GM12891 (cell line): ENCODE data around the gene GTF2A1.
A peak's percentile ranks its signal among the peaks of the same experiment; 100 is the strongest.

Experiments used
- DNase-seq: peaks from one replicate; pipeline ENCODE4 v3.0.0; 2011; ENCODE audit warnings: low spot score; ENCODE audit not compliant: insufficient read length
- FAIRE-seq: peaks from 2 replicates; lab custom pipeline; 2011; peaks lifted over from hg19 to GRCh38; lab: Jason Lieb, UNC
- PAX5 ChIP-seq: IDR thresholded peaks from 2 replicates; pipeline ENCODE4 v1.6.1; 2011; ENCODE audit warnings: low read length, moderate library complexity, mild to moderate bottlenecking; ENCODE audit not compliant: insufficient read depth, severe bottlenecking
- POLR2A ChIP-seq: IDR thresholded peaks from 2 replicates; pipeline ENCODE4 v1.6.1; 2011; ENCODE audit warnings: low read depth, low read length, control low read depth
- POLR2AphosphoS5 ChIP-seq: IDR thresholded peaks from 2 replicates; pipeline ENCODE4 v1.6.1; 2011; ENCODE audit warnings: low read depth, low read length, control low read depth
- POU2F2 ChIP-seq: IDR thresholded peaks from 2 replicates; pipeline ENCODE4 v1.6.1; 2011; ENCODE audit warnings: low read depth, mild to moderate bottlenecking, control low read depth, low read length, moderate library complexity
- SPI1 ChIP-seq: IDR thresholded peaks from 2 replicates; pipeline ENCODE4 v1.6.1; 2011; ENCODE audit warnings: low read depth, low read length, control low read depth
- TAF1 ChIP-seq: IDR thresholded peaks from 2 replicates; pipeline ENCODE4 v1.6.1; 2011; ENCODE audit warnings: low read depth, low read length, control low read depth

GTF2A1 gene

GRCh38 chr14:81169267-81169666, 51.5 kb downstream of the GTF2A1 start:
- DNase-seq (no peak), FAIRE-seq (no peak)
- no peak for TF ChIP-seq SPI1
- TF ChIP-seq POLR2AphosphoS5, result no peak

GRCh38 chr14:81166121-81166520, 54.6 kb downstream of the GTF2A1 start:
- no peak for FAIRE-seq
- TF ChIP-seq POU2F2 (no peak), PAX5 (no peak), POLR2AphosphoS5 (no peak), SPI1 (no peak), TAF1 (no peak), POLR2A (no peak)

GRCh38 chr14:81165188-81165587, 55.6 kb downstream of the GTF2A1 start:
- DNase-seq, result no peak
- TF ChIP-seq POLR2AphosphoS5 (no peak), POU2F2 (no peak), SPI1 (no peak)
- no peak for FAIRE-seq

More at GRCh38 chr14:81166121-81166520, 54.6 kb downstream of the GTF2A1 start:
- no peak for DNase-seq

- TF ChIP-seq POU2F2 (no peak), TAF1 (no peak), PAX5 (no peak), SPI1 (no peak), POLR2A (no peak), POLR2AphosphoS5 (no peak)
- DNase-seq (peak; percentile 22), FAIRE-seq (peak; percentile 83)
Measured at GRCh38 chr14:81164167-81164774, 56.5 kb downstream of the GTF2A1 start.

GRCh38 chr14:81162941-81163340, 57.8 kb downstream of the GTF2A1 start:
- TF ChIP-seq PAX5 (no peak), POLR2A (no peak), TAF1 (no peak), SPI1 (peak; percentile 83)
- FAIRE-seq (no peak), DNase-seq (no peak)

- FAIRE-seq, result no peak
- TF ChIP-seq POLR2A (no peak), POU2F2 (no peak), POLR2AphosphoS5 (no peak), TAF1 (no peak), SPI1 (no peak), PAX5 (no peak)
- DNase-seq, result no peak
Measured at GRCh38 chr14:81161749-81162148, 59.0 kb downstream of the GTF2A1 start.

GRCh38 chr14:81161088-81161487, 59.7 kb downstream of the GTF2A1 start:
- DNase-seq (no peak), FAIRE-seq (no peak)
- TF ChIP-seq PAX5 (no peak), POLR2AphosphoS5 (no peak), TAF1 (no peak), SPI1 (no peak), POLR2A (no peak), POU2F2 (no peak)

GRCh38 chr14:81157431-81157830, 63.3 kb downstream of the GTF2A1 start:
- FAIRE-seq, result no peak
- no peak for TF ChIP-seq SPI1
- no peak for TF ChIP-seq POLR2AphosphoS5
- no peak for TF ChIP-seq POU2F2
- TF ChIP-seq PAX5, result no peak
- TF ChIP-seq POLR2A, result no peak
- TF ChIP-seq TAF1, result no peak

GRCh38 chr14:81153187-81153586, 67.6 kb downstream of the GTF2A1 start:
- no peak for DNase-seq
- TF ChIP-seq POLR2A (no peak), POU2F2 (no peak), POLR2AphosphoS5 (no peak), PAX5 (no peak), TAF1 (no peak), SPI1 (no peak)
- peak; percentile 50 for FAIRE-seq

More at GRCh38 chr14:81157431-81157830, 63.3 kb downstream of the GTF2A1 start:
- no peak for DNase-seq

GRCh38 chr14:81148635-81149034, 72.1 kb downstream of the GTF2A1 start:
- no peak for TF ChIP-seq TAF1
- TF ChIP-seq SPI1, result no peak
- TF ChIP-seq PAX5, result no peak
- TF ChIP-seq POU2F2, result no peak
- TF ChIP-seq POLR2A, result no peak
- TF ChIP-seq POLR2AphosphoS5, result no peak
- no peak for DNase-seq
- no peak for FAIRE-seq
